GM23248 (cell line): Measurements from ENCODE around the gene NCK2.

Experiments
- EZH2 ChIP-seq: fragments of 200-600 bp; sonication (generic); IDR thresholded peaks from 2 replicates; pipeline ENCODE4 v1.6.1; 2018; ENCODE audit warnings: antibody characterized with exemption, mild to moderate bottlenecking; ENCODE audit not compliant: insufficient read depth, poor library complexity, severe bottlenecking
- EZH2phosphoT487 ChIP-seq: fragments of 200-600 bp; sonication (generic); IDR thresholded peaks from 2 replicates; pipeline ENCODE4 v1.6.1; 2018; ENCODE audit warnings: antibody characterized with exemption, moderate library complexity, mild to moderate bottlenecking, low read depth; ENCODE audit not compliant: insufficient read depth

DNA sequence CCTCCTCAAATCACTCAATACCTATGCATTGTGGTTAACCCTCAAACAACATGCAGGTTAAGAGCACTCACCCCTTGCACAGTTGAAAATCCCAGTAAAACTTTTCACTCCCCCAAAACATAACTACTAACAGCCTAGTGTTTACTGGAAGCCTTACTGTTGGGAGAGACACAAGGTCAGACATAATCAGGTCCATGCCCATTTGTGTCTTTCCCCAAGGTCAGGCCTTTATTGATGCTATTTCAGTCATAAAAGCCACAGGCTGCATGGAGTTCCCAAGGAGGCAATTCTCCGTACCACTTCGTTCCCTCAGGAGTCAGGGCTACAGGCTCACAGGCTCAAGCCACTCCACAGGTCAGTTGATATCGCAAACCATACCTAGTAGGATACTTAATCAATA lies 180.2 kb downstream of the NCK2 start:
- TF ChIP-seq EZH2phosphoT487, result no peak
- no peak for TF ChIP-seq EZH2
